Activated CD8-positive, alpha-beta memory T cell treated with anti-CD3 and anti-CD28 coated beads for 36 hours (primary cell): ENCODE measurements around the gene APOL4. TPM values are rescaled to one million over a fixed set of nuclear protein-coding genes. Genes with fewer than 3 reads are reported as not detected.
"Not testable (repeated sequence)": the region's sequence is repeated elsewhere in the genome, so short reads cannot be mapped to it uniquely, and the experiment has no call there.

ENCODE experiments used
- CTCF ChIA-PET: fragments of 350-600 bp; sonication (Branson Sonifier 250); formaldehyde crosslinking; loops from one replicate; lab custom pipeline; 2021; ENCODE audit warnings: antibody characterized with exemption; lab: Charles Lee
- POLR2A ChIA-PET: fragments of 350-600 bp; sonication (Branson Sonifier 250); formaldehyde crosslinking; loops from one replicate; lab custom pipeline; 2021; ENCODE audit warnings: antibody characterized with exemption; lab: Charles Lee
- total RNA-seq, 2 experiments: library from RNA; stranded (reverse); gene quantifications; one replicate each; pipeline ENCODE4 v1.2.3, GENCODE V29; 2021

APOL4 gene
- total RNA-seq, 2 experiments from 2014 or later = 0.63 to 0.84 TPM

DNA sequence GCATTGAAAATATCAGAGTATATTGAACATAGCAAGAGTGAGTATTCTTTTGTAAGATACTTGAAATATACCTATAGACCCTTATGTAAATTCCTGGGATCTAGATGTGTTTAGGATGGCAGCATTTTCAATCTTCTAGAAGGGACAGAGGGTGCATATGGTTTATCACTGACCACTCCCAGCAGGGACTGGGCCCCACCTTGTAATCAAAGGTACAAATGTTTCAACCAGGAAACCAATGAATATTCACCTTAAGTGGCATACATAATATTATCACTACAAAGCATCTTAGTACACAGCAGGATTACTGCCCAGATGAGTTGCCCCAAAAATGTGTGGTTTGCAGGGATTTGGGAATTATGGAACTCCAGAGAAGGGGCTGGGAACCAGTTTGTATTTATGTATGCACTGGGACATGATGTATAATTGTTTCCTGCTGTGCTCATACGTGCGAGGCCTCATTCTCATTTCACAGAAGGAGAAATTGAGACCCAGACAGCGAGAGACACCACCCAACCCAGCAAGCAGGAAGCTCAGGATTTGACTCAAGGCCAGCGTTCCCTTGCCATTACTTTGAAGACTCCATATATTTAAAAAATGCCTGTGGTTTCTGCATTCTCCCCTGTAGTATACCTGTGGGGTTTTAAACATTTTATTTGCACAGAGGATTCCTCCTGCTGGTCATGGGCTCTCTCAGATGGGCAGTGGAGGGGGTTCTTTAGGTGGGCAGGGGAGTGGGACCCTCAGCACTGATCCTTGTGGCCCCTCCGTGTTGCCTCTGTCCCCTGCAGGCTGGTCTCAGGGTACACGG is 5.2 kb downstream of the APOL4 start:
- POLR2A ChIA-PET = no interaction called here
- CTCF ChIA-PET = interaction anchor here (0.8 to 1.5 kb wide), 4 partner anchors 10 to 82 kb away, joined by 3 read pairs; no protein-coding TSS in a partner anchor

GRCh38 chr22:36194971-36195370 is 6.6 kb downstream of the APOL4 start:
- POLR2A ChIA-PET = no interaction called here
- CTCF ChIA-PET = interaction anchor here (0.8 to 1.4 kb wide), 6 partner anchors 9 to 83 kb away, joined by 3 to 4 read pairs (median 3); partner anchors contain the start of gene APOL1

- ChIA-PET POLR2A (no interaction called here), CTCF (interaction anchor here (0.8 to 1.4 kb wide), 6 partner anchors 9 to 83 kb away, joined by 3 to 4 read pairs (median 3); partner anchors contain the start of gene APOL1)
Observed at GRCh38 chr22:36194385-36194784, 7.2 kb downstream of the APOL4 start.

DNA sequence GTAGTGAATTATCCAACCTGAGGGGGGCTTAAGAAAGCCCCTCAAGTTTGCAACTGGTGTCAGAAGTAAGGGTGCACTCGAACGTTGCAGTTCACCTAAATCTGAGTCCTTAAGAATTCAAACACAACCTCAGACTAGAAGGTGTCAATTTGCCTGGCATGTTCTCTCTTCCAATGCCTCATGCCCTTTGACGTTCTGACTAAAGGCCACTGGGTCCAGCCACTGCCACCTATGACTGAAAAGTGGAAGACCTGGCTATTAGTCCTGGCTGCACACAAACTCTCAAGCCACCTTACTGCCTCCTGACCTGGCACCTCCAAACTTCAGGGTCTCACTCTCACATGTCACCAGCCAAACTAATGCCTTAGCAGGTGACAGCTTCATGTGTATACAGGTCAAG is 8.0 kb downstream of the APOL4 start:
- CTCF ChIA-PET = no interaction called here
- POLR2A ChIA-PET = no interaction called here

DNA sequence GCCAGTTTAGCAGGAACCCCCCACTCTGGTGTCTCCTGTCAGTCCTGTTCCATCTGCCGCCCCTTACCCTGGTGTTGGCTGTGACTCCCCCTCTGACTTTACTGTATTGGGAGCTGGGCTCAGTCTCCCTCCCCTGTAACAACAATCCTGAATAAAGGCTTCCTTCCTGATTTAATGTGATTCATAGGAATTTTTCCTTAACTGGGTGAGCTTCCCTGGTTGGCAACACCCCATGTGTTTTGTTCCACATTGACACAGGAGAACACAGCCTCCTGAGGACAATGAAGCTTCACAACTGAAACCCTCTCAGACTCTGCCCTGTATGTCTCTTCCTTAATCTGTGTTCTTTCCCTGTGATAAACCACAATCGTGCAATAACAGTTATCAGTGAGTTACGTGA is 8.4 kb downstream of the APOL4 start:
- ChIA-PET CTCF (interaction anchor here (1.1 kb wide), 1 partner anchor 94 kb away, joined by 3 read pairs; no protein-coding TSS in a partner anchor), POLR2A (no interaction called here)

DNA sequence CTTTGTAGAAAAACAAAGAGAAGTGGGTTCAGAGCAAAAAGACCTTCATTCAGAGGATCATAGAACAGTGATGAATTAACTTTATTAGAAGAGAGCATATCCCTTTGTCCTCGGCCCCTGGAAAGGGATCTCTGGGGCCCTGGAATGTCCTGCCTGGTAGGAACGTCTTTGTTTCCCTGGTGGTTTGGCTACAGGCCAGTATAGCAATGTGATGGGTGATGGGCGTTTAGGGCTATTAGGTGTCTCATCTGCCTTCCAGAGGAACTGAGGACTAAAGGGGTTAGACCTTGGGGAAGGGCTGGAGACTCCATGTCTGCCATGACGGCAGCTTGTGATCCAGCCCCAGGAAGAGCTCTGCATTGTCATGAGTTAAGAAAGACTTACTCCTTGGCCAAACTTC is 9.1 kb downstream of the APOL4 start:
- ChIA-PET CTCF (interaction anchor here (1.1 kb wide), 1 partner anchor 94 kb away, joined by 3 read pairs; no protein-coding TSS in a partner anchor), POLR2A (no interaction called here)

DNA sequence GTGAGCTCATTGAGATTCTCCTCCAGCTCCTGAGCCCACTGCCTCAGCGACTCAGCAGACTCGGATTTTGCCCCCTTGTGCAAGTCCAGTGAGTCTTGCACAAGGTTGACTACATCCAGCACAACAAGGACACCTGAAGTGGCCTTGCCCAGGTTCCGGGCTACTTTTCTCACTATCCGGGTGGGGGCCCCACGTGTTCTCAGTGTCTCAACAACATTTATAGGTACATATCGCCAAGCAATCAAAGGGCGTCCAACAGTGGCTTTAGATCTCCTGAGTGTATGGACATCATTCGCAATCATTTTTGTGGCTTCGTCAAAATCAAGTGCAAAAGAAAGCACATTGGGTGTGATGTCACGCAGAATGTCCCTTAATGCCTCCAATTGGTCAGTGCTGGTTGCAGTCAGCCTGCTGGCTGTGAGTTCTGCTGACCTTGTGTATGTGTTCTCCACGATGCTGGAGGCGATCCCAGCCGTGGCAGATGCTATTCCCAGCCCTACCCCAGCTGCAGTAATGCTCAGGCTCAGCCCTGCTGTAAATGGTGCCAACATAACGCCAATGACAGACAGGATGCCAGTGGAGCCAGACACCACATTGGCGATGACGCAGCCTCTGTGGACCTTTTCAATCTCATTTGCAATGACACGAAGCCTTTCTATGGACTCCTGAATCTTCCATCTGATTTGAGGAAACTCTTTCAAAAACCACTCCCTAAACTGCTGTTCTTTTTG is 10.3 kb downstream of the APOL4 start:
- ChIA-PET CTCF (no interaction called here), POLR2A (interaction anchor here (0.6 kb wide), 1 partner anchor 86 kb away, joined by 3 read pairs; no protein-coding TSS in a partner anchor)

- CTCF ChIA-PET, POLR2A ChIA-PET: not testable (repeated sequence)
Observed at GRCh38 chr22:36187862-36188261, 13.7 kb downstream of the APOL4 start.

- ChIA-PET CTCF (interaction anchor here (0.9 to 1.3 kb wide), 2 partner anchors 9 to 11 kb away, joined by 3 read pairs; no protein-coding TSS in a partner anchor), POLR2A (interaction anchor here (0.6 kb wide), 1 partner anchor 14 kb away, joined by 9 read pairs; no protein-coding TSS in a partner anchor)
Observed at GRCh38 chr22:36185828-36186624, 15.6 kb downstream of the APOL4 start.

DNA sequence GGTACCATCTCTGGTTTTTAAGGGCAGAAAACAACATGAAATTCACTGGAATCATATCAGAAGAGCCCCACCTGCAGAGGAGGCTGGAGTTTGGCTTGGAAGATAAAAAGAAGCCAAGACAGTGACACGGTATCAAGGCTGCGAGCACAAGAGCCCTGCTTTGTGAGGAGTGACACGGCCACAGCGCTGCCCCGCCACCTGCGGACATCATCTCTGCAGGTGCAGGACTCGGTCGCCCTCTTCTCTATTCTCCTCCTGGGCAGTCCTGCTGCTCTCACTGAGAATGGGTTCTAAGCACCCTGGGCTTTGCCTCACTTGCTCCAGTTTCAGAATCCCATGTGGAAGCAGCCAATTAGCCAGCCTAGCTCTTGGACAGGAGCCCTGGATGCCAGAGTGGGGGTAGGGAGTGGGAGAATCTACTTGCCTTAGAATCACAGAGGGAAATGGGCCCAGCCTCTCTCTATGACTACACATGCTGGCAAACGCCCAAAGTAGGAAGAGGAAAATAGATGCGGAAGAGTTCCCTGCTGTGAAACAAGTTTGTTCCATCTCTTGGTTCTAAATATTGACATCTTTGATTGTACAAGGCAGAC is 17.1 kb downstream of the APOL4 start:
- ChIA-PET CTCF (interaction anchor here (0.7 to 5.2 kb wide), 2 partner anchors 27 to 40 kb away, joined by 3 to 38 read pairs; no protein-coding TSS in a partner anchor), POLR2A (no interaction called here)

GRCh38 chr22:36183446-36183845 is 18.2 kb downstream of the APOL4 start:
- POLR2A ChIA-PET = no interaction called here
- CTCF ChIA-PET = interaction anchor here (0.6 to 5.2 kb wide), 3 partner anchors 31 to 43 kb away, joined by 3 to 38 read pairs (median 3); no protein-coding TSS in a partner anchor

- POLR2A ChIA-PET = no interaction called here
Observed at GRCh38 chr22:36182857-36183256, 18.8 kb downstream of the APOL4 start.

GRCh38 chr22:36182056-36182455 is 19.6 kb downstream of the APOL4 start:
- POLR2A ChIA-PET = no interaction called here
- CTCF ChIA-PET = interaction anchor here (0.6 to 5.2 kb wide), 5 partner anchors 12 to 587 kb away, joined by 3 to 38 read pairs (median 3); partner anchors contain the start of gene APOL2

More at GRCh38 chr22:36182857-36183256, 18.8 kb downstream of the APOL4 start:
- CTCF ChIA-PET = interaction anchor here (0.5 to 5.2 kb wide), 3 partner anchors 20 to 39 kb away, joined by 3 to 38 read pairs (median 3); no protein-coding TSS in a partner anchor

GRCh38 chr22:36180928-36181327 is 20.7 kb downstream of the APOL4 start:
- CTCF ChIA-PET = interaction anchor here (0.9 to 5.2 kb wide), 10 partner anchors 9 to 92 kb away, joined by 3 to 38 read pairs (median 5); partner anchors contain the start of gene APOL2
- POLR2A ChIA-PET = no interaction called here

DNA sequence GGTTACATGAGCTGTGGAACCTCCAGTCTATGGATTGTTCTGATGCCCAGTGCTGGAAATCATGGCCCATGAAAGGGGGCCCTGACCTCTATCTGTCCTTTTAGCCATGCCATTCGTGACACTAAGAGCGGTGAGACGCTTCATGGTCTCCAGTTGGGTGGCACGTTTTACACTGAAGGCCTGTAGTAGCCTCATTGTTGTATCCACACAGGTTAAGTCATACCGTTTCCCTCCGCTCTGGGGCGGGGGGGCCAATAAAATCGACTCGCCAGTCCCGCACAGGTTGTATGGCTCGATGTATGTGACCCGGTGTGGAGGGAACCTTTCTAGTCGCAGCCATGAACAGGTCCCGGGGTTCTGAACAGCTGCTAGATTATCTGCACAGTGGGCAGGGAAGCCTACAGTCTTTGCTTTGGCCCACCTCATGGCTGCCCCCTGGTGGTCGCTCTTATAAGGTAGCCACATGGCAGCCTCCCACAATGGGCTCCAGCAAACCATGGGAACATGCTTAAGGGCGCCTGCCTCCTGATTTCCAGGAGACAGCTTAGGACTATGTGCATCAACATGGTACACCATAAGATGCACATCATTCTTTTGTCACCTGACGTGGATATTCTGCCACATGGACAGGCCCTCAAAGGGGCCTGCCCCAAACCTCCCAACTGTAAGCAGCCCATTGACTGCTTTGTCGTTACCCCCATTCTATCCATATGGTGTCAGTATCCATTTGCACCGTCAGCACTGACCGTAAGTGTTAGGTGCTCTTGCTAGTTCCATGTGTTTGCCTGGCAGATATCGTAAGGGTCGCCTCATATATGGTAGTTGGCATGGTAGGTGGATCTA is 21.4 kb downstream of the APOL4 start:
- CTCF ChIA-PET = interaction anchor here (0.6 to 5.2 kb wide), 19 partner anchors 8 to 115 kb away, joined by 3 to 38 read pairs (median 4); partner anchors contain the start of gene APOL3
- POLR2A ChIA-PET = no interaction called here

- ChIA-PET CTCF (interaction anchor here (0.9 to 4.3 kb wide), 4 partner anchors 17 to 112 kb away, joined by 3 to 16 read pairs (median 10); partner anchors contain the start of gene APOL3), POLR2A (no interaction called here)
Observed at GRCh38 chr22:36177160-36177559, 24.4 kb downstream of the APOL4 start.

GRCh38 chr22:36175892-36176291 is 25.7 kb downstream of the APOL4 start:
- CTCF ChIA-PET = interaction anchor here (1.4 kb wide), 1 partner anchor 31 kb away, joined by 14 read pairs; no protein-coding TSS in a partner anchor

More at GRCh38 chr22:36175892-36176291, 25.7 kb downstream of the APOL4 start:
- POLR2A ChIA-PET = no interaction called here
